HCT116 (cell line): Measurements from ENCODE around the gene RAB3B.

Source experiments
- POLR2A ChIP-seq: IDR thresholded peaks from 2 replicates; pipeline ENCODE4 v1.7.0; 2011; ENCODE audit warnings: borderline replicate concordance; ENCODE audit not compliant: insufficient read depth, insufficient read length; ENCODE audit errors: extremely low read depth
- POLR2AphosphoS5 ChIP-seq: IDR thresholded peaks from 2 replicates; pipeline ENCODE4 v1.6.1; 2011; ENCODE audit warnings: mild to moderate bottlenecking, low read depth, low read length, moderate library complexity
- ZFX ChIP-seq: fragments of 450-650 bp; IDR thresholded peaks from 2 replicates; pipeline ENCODE4 v1.6.1; 2017
- TF ChIP-seq, protein P1 (sequence below), 3 experiments: fragments of 200-600 bp in 1 of 3; sonication (generic) in 1 of 3; IDR thresholded peaks in 2 of 3; conservative IDR thresholded peaks in 1 of 3; 2 replicates each; pipeline ENCODE4 v1.5.1; 2012 to 2017; ENCODE audit warnings: low read depth in 2 of 3, low read length in 2 of 3, antibody characterized with exemption in 1 of 3, borderline replicate concordance in 1 of 3, control low read depth in 1 of 3, mild to moderate bottlenecking in 1 of 3, mixed read lengths in 1 of 3, mixed run types in 1 of 3, moderate library complexity in 1 of 3; ENCODE audit not compliant: insufficient read depth in 1 of 3

DNA sequence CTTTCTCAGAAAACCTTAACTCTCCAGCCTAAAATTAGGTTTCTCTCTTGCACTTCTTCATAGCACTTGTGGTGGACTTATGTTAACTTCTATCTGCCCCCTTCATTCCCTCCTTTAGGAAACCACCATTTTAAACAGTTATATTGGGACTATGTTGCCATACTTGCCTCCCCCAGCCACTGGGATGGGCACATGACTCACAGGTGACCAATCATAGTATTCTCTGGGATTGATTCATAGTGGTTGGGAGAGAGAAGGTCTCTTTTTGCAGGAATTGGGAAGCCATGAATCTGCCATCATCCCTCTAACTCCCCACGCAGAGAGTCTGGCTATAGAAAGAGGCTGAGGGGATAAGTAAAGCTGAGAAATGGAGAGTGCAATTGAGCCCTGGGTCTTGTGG lies 61.6 kb downstream of the RAB3B start:
- TF ChIP-seq POLR2A (no peak), POLR2AphosphoS5 (no peak), ZFX (no peak)
- TF ChIP-seq, protein P1, sequence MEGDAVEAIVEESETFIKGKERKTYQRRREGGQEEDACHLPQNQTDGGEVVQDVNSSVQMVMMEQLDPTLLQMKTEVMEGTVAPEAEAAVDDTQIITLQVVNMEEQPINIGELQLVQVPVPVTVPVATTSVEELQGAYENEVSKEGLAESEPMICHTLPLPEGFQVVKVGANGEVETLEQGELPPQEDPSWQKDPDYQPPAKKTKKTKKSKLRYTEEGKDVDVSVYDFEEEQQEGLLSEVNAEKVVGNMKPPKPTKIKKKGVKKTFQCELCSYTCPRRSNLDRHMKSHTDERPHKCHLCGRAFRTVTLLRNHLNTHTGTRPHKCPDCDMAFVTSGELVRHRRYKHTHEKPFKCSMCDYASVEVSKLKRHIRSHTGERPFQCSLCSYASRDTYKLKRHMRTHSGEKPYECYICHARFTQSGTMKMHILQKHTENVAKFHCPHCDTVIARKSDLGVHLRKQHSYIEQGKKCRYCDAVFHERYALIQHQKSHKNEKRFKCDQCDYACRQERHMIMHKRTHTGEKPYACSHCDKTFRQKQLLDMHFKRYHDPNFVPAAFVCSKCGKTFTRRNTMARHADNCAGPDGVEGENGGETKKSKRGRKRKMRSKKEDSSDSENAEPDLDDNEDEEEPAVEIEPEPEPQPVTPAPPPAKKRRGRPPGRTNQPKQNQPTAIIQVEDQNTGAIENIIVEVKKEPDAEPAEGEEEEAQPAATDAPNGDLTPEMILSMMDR (IDR thresholded peaks at IDR 0.05 in 2 of 3, conservative IDR thresholded peaks at IDR 0.05 in 1 of 3; ENCODE audit: borderline replicate concordance in 1 of 3, insufficient read depth in 1 of 3, low read depth in 2 of 3, low read length in 2 of 3): no peak
